Measurements from ENCODE around the gene PXT1.
"Not testable (repeated sequence)": the region's sequence is repeated elsewhere in the genome, so short reads cannot be mapped to it uniquely, and the experiment has no call there.

The PXT1 gene

GRCh38 chr6:36442671-36443470 lies at the start of gene PXT1, which contains the start of gene KCTD20:
Gene PXT1 (minus strand): TSS chr6:36442854. CDS start chr6:36426082, 16,772 bp downstream.
Gene KCTD20 (plus strand): TSS chr6:36443000. CDS start chr6:36470098, 27,098 bp downstream.
- DNase-seq, result peak; percentile 98

GRCh38 chr6:36492092-36492491 lies 49.4 kb upstream of the PXT1 start:
- DNase-seq, result no peak

DNA sequence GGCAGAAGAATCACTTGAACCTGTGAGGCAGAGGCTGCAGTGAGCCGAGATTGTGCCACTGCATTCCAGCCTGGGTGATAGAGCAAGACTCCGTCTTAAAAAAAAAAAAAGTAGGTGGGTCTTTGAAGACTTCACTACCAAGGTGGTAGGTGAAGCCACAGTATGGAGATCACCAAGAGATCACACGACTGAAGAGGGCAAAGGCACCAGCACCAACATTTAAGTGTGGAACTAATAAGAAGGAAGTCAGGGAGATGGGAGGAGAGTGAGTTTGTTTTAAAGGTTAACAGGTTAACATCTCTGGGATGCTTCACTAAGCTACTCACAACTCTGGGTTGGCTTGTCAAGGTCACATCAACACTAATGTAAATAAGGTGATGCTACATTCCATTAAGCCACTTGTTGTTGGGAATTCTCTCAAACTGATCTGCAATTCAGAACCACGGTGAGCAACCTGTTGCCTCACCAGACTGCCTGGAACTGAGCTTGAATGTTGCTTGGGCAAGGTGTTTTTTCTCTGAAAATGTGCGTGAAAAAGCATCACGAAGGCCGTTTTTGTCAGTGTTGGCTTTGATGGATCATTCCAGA lies 48.8 kb upstream of the PXT1 start:
- DNase-seq, result no peak

- DNase-seq, result no peak
These were observed 46.8 kb upstream of the PXT1 start for GRCh38 chr6:36489426-36489825.

- DNase-seq, result no peak
These were observed 45.6 kb upstream of the PXT1 start for GRCh38 chr6:36488221-36488620.

GRCh38 chr6:36487698-36488097 lies 45.0 kb upstream of the PXT1 start:
- DNase-seq, result no peak

DNA sequence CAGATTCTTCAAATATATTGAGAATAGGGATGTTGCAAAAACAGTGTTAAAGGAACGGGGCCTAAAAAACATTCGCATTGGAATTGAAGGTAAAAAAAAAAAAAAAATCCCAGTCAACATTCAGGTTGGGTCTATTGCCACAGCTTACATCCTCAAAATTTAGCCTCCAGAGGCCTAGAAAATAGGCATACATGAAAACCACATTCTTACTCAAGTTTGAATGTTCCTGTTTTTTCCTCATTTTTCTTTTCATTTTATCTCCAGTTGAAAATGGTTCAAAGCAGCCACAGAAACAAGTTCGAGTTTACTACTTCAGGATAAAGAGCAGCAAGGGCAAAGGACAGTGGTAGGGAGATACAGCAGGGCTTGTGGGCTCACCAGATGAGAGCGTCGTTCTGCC lies 42.1 kb upstream of the PXT1 start:
- no peak for DNase-seq

DNA sequence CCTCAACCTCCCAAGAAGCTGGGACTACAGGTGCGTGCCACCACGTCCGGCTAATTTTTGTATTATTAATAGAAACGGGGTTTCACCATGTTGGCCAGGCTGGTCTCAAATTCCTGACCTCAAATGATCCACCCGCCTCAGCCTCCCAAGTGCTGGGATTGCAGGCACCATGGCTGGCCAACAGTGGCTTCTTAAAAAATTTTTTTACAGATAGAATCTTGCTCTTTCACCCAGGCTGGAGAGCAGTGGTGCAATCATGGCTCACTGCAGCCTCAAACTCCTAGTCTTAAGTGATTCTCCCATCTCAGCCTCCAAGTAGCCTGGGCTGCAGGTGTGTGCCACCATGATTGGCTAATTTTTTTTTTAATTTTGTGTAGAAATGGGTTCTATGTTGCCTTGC lies 40.7 kb upstream of the PXT1 start:
- DNase-seq, result not testable (repeated sequence)

DNA sequence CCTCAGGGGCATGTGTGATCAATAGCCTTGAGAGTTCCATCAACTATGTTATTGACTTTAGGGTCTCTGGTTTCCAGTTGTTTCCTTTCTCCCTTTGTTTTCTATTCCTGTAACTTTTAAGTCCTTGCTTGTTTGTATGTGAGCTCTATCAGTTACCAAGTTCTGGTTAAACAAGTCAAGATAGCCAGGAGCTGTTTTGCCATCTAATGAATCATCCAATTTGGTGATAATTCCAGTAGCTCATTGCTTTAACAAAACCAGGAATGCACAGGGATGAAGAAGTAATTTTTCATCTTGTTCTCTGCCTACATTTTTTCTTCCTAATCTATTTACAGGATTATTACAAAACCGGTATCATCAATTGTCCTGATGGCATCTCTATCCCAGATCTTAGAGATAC lies 36.6 kb upstream of the PXT1 start:
- no peak for DNase-seq

DNA sequence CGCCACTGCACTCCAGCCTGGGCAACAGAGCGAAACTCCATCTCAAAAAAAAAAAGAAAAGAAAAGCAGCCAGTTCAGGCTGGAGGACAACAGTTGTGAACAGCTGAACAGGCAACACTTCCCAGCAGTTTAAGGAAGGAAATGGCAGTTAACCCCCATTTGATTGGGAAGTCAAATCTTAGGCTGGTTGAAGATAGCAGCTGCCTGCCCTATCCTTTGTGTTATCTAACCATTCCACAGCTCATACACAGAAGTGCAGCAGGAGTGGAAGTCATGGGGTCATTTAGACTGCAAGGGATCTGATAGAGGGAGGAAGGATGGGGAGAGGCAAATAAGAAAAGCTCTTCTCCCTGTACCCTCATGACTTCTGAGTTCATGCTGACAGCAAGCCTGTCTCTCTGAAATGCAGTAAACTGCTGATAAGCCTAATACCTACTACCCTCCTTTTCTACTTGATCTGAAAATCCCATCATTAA lies 35.4 kb upstream of the PXT1 start:
- no peak for DNase-seq

DNA sequence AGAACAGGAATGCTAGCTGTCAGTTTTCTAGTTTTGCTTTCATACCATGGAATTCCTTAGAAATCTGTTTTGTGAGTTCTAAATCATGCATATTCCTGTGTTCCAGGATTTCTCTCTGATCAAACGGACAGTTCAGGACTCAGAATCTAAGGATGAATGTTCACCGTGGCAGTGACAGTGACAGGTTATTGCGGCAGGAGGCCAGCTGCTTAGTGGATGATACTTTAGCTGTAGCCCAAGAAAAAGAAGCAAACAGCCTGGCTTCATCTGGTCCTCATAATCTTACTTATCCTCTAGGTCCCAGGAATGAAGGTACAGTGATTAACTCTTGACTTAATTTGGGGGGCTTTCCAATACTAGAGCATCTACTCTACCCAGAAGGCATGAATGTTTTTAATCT lies 27.3 kb upstream of the PXT1 start:
- no peak for DNase-seq

- no peak for DNase-seq
These were observed 26.6 kb upstream of the PXT1 start for GRCh38 chr6:36469148-36469661.

- DNase-seq, result no peak
These were observed 25.0 kb upstream of the PXT1 start for GRCh38 chr6:36467625-36468024.

DNA sequence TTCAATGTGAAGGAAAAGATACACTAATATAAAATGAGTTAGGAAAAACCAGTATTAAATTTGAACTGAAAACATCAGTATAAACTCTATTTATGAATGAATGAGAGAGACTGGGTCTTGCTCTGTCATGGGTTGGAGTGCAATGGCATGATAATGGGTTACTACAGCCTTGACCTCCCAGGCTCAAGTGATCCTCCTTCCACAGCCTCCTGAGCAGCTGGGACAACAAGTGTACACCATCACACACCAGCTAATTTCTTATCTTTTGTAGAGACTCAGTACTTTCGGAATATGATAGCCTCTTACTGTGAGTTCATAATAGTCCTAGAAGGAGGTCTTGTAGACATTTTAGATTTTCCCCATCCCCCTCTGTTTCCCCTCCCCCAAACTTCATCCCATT lies 21.6 kb upstream of the PXT1 start:
- no peak for DNase-seq

DNA sequence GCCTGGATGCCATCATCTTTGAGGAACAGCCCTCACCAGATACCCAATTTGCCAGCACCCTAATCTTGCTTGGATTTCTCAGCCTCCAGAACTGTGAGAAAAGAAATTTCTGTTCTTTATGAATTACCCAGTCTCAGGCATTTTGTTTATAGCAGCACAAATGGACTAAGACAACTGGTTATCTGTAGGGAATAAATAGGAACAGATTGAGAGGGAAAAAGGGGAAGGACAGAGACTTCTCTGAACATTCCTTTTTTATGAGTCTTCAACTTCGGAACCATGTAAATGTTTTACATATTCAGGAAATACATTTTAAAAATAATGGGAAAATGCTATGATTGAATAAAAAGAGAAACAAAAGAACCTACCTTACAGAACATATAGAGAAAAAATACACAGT lies 21.0 kb upstream of the PXT1 start:
- no peak for DNase-seq

DNA sequence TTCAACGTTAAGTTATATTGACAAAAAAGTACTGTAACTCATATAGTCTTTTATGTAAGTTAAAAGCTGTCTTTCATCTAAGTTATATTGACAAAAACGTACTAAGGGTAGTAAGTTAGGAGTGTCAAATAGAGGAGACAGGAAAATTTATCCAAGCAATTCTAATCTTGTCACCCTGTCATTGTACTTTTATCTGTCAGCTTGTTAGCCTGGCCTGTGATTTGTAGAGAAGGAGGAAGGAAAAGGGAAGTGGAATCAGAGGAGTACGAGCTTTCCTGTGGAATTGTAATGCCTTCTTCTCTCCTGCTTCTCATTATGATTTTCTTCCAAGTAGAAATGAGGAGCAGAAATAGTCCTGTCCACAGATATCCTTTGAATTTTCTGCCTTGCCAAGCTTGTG lies 19.0 kb upstream of the PXT1 start:
- DNase-seq, result no peak

- DNase-seq, result no peak
These were observed 18.3 kb upstream of the PXT1 start for GRCh38 chr6:36460916-36461315.

- no peak for DNase-seq
These were observed 16.8 kb upstream of the PXT1 start for GRCh38 chr6:36459501-36459900.

- no peak for DNase-seq
These were observed 12.9 kb upstream of the PXT1 start for GRCh38 chr6:36455486-36456027.

DNA sequence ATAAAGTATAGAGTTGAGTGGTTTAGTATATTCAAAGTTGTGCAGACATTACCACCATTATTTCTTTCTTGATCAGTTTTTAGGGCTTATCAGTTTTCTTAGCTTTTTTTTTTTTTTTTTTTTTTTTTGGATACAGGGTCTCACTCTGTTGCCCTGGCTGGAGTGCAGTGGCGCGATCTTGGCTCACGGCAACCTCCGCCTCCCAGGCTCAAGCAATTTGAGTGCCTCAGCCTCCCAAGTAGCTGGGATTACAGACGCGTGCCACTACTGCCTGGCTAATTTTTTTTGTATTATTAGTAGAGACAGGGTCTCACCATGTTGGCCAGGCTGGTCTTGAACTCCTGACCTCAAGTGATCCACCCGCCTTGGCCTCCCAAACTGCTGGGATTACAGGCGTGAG lies 10.2 kb upstream of the PXT1 start:
- DNase-seq, result not testable (repeated sequence)

GRCh38 chr6:36449173-36449572 lies 6.5 kb upstream of the PXT1 start:
- not testable (repeated sequence) for DNase-seq

DNA sequence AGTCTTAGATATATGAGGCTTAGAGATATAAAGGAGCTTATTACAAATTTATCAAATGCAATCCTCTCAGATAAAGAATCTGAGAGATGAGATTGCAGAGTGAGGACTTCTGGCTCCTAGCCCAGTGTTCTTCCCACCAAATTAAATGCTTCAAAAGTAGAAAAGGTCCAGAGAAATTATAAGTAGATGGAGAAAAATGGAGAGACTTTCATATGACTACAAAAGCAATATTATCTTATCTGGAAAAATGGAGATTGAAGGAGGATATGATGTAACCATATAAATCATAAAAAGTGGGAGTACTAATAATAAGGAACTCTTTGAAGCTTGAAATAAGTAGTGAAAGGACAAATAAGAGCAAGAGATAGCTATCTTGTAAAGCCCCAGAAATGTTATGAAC lies 3.0 kb upstream of the PXT1 start:
- DNase-seq, result no peak

GRCh38 chr6:36444470-36444869 lies 1.8 kb upstream of the PXT1 start:
- no peak for DNase-seq

Measured in NCI-H69 (cell line).